Measurements from ENCODE around the gene RGS9.

The RGS9 gene

GRCh38 chr17:65102235-65102634 lies 34.9 kb upstream of the RGS9 start:
- POLR2A ChIA-PET: interaction anchor here (0.8 to 3.2 kb wide), 2 partner anchors 45 to 127 kb away, joined by 5 to 10 read pairs; partner anchors contain the start of gene GNA13
- TF ChIP-seq L3MBTL2 (conservative IDR thresholded peaks at IDR 0.05): no peak
- TF ChIP-seq TARDBP (IDR thresholded peaks at IDR 0.05): no peak
- TF ChIP-seq SUZ12 (IDR thresholded peaks at IDR 0.05): no peak
- no peak for TF ChIP-seq FOXM1 (IDR thresholded peaks at IDR 0.05; ENCODE audit: borderline replicate concordance)
- no peak for TF ChIP-seq BHLHE40 (IDR thresholded peaks at IDR 0.05; ENCODE audit: borderline replicate concordance)
- TF ChIP-seq FOXA1 (IDR thresholded peaks at IDR 0.05): no peak
- TF ChIP-seq NFRKB (IDR thresholded peaks at IDR 0.05): no peak
- no peak for TF ChIP-seq SP1 (IDR thresholded peaks at IDR 0.05)
- no peak for TF ChIP-seq ARNT (IDR thresholded peaks at IDR 0.05)
- TF ChIP-seq HDGF (IDR thresholded peaks at IDR 0.05; ENCODE audit: borderline replicate concordance): no peak
- no peak for TF ChIP-seq PKNOX1 (IDR thresholded peaks at IDR 0.05)
- no peak for TF ChIP-seq ELF4 (IDR thresholded peaks at IDR 0.05)
- no peak for TF ChIP-seq ZNF384 (IDR thresholded peaks at IDR 0.05)
- no peak for TF ChIP-seq CTBP1 (IDR thresholded peaks at IDR 0.05; ENCODE audit: borderline replicate concordance)
- no peak for TF ChIP-seq FOXK2 (IDR thresholded peaks at IDR 0.05)
- no peak for TF ChIP-seq LEF1 (IDR thresholded peaks at IDR 0.05; ENCODE audit: borderline replicate concordance)
- CTCF ChIA-PET: interaction anchor here (1.4 kb wide), 1 partner anchor 141 kb away, joined by 3 read pairs; no protein-coding TSS in a partner anchor
- no peak for DNase-seq (ENCODE audit: extremely low spot score)

GRCh38 chr17:65102788-65103187 lies 34.4 kb upstream of the RGS9 start:
- ChIA-PET POLR2A (no interaction called here), CTCF (interaction anchor here (1.4 kb wide), 1 partner anchor 141 kb away, joined by 3 read pairs; no protein-coding TSS in a partner anchor)
- TF ChIP-seq NFRKB (IDR thresholded peaks at IDR 0.05) (no peak), FOXA1 (IDR thresholded peaks at IDR 0.05) (no peak), SUZ12 (IDR thresholded peaks at IDR 0.05) (no peak), ELF4 (IDR thresholded peaks at IDR 0.05) (no peak)
- DNase-seq (ENCODE audit: extremely low spot score): no peak

GRCh38 chr17:65103431-65103830 lies 33.7 kb upstream of the RGS9 start:
- TF ChIP-seq FOXA1 (IDR thresholded peaks at IDR 0.05): no peak
- TF ChIP-seq SP1 (IDR thresholded peaks at IDR 0.05): no peak
- no peak for TF ChIP-seq ELF4 (IDR thresholded peaks at IDR 0.05)
- TF ChIP-seq PKNOX1 (IDR thresholded peaks at IDR 0.05): no peak
- TF ChIP-seq FOXK2 (IDR thresholded peaks at IDR 0.05): no peak
- TF ChIP-seq L3MBTL2 (conservative IDR thresholded peaks at IDR 0.05): no peak
- DNase-seq (ENCODE audit: extremely low spot score): no peak
- ChIA-PET POLR2A (interaction anchor here (0.8 to 1.5 kb wide), 2 partner anchors 19 to 40 kb away, joined by 3 to 4 read pairs; no protein-coding TSS in a partner anchor), CTCF (interaction anchor here (1.4 kb wide), 1 partner anchor 142 kb away, joined by 3 read pairs; no protein-coding TSS in a partner anchor)

- DNase-seq (ENCODE audit: extremely low spot score): no peak
- CTCF ChIA-PET: interaction anchor here (0.5 to 1.4 kb wide), 2 partner anchors 142 to 824 kb away, joined by 3 read pairs; no protein-coding TSS in a partner anchor
- TF ChIP-seq FOXK2 (IDR thresholded peaks at IDR 0.05) (no peak), SP1 (IDR thresholded peaks at IDR 0.05) (no peak), ZNF384 (IDR thresholded peaks at IDR 0.05) (no peak), L3MBTL2 (conservative IDR thresholded peaks at IDR 0.05) (no peak), NFRKB (IDR thresholded peaks at IDR 0.05) (no peak), ARNT (IDR thresholded peaks at IDR 0.05) (no peak), LEF1 (IDR thresholded peaks at IDR 0.05; ENCODE audit: borderline replicate concordance) (no peak), PKNOX1 (IDR thresholded peaks at IDR 0.05) (no peak), CTBP1 (IDR thresholded peaks at IDR 0.05; ENCODE audit: borderline replicate concordance) (no peak), FOXA1 (IDR thresholded peaks at IDR 0.05) (no peak), FOXM1 (IDR thresholded peaks at IDR 0.05; ENCODE audit: borderline replicate concordance) (no peak), TARDBP (IDR thresholded peaks at IDR 0.05) (no peak), BHLHE40 (IDR thresholded peaks at IDR 0.05; ENCODE audit: borderline replicate concordance) (no peak), SUZ12 (IDR thresholded peaks at IDR 0.05) (no peak), HDGF (IDR thresholded peaks at IDR 0.05; ENCODE audit: borderline replicate concordance) (no peak), ELF4 (IDR thresholded peaks at IDR 0.05) (no peak)
- POLR2A ChIA-PET: interaction anchor here (0.8 to 1.5 kb wide), 2 partner anchors 18 to 41 kb away, joined by 3 to 4 read pairs; no protein-coding TSS in a partner anchor
These were observed 33.3 kb upstream of the RGS9 start for GRCh38 chr17:65103896-65104295.

- DNase-seq (ENCODE audit: extremely low spot score): no peak
- CTCF ChIA-PET: no interaction called here
- TF ChIP-seq ELF4 (IDR thresholded peaks at IDR 0.05) (no peak), ARNT (IDR thresholded peaks at IDR 0.05) (no peak), FOXA1 (IDR thresholded peaks at IDR 0.05) (no peak), BHLHE40 (IDR thresholded peaks at IDR 0.05; ENCODE audit: borderline replicate concordance) (no peak)
- POLR2A ChIA-PET: interaction anchor here (1.5 kb wide), 1 partner anchor 41 kb away, joined by 3 read pairs; no protein-coding TSS in a partner anchor
These were observed 32.6 kb upstream of the RGS9 start for GRCh38 chr17:65104541-65104940.

- DNase-seq (ENCODE audit: extremely low spot score): no peak
- POLR2A ChIA-PET: interaction anchor here (1.5 kb wide), 1 partner anchor 42 kb away, joined by 3 read pairs; no protein-coding TSS in a partner anchor
- CTCF ChIA-PET: no interaction called here
- TF ChIP-seq HDGF (IDR thresholded peaks at IDR 0.05; ENCODE audit: borderline replicate concordance) (no peak), PKNOX1 (IDR thresholded peaks at IDR 0.05) (no peak), FOXK2 (IDR thresholded peaks at IDR 0.05) (no peak), SP1 (IDR thresholded peaks at IDR 0.05) (no peak), ZNF384 (IDR thresholded peaks at IDR 0.05) (no peak), CTBP1 (IDR thresholded peaks at IDR 0.05; ENCODE audit: borderline replicate concordance) (no peak), NFRKB (IDR thresholded peaks at IDR 0.05) (no peak), L3MBTL2 (conservative IDR thresholded peaks at IDR 0.05) (no peak)
These were observed 32.2 kb upstream of the RGS9 start for GRCh38 chr17:65104973-65105372.

All from HEK293T (cell line).